OCI-LY3 (cell line): ENCODE results near the gene OXLD1.

Source experiments
- H2AFZ ChIP-seq: fragments of 200-600, 300-600 bp; shearing (Covaris generic); 2 replicates; pipeline ENCODE4 v1.6.0; 2014; ENCODE audit warnings: antibody characterized with exemption, low read depth, low read length
- H3K27ac ChIP-seq: fragments of 200-600, 300-600 bp; sonication (generic); 2 replicates; pipeline ENCODE4 v1.5.1; 2014; ENCODE audit warnings: mild to moderate bottlenecking, low read length, moderate library complexity, mixed read lengths
- H3K27me3 ChIP-seq: fragments of 200-600, 300-600 bp; sonication (generic); 2 replicates; pipeline ENCODE4 v1.6.1; 2014; ENCODE audit warnings: low read depth, low read length, mixed read lengths
- H3K36me3 ChIP-seq: fragments of 200-600, 300-600 bp; sonication (generic); replicated peaks from 2 replicates; pipeline ENCODE3; 2014; ENCODE audit warnings: low read depth, low read length, mixed read lengths
- H3K4me1 ChIP-seq: fragments of 300-600, 200-600 bp; sonication (generic); 2 replicates; pipeline ENCODE4 v1.6.1; 2014; ENCODE audit warnings: low read length, mixed read lengths
- H3K4me2 ChIP-seq: fragments of 200-600, 300-600 bp; sonication (generic); 2 replicates; pipeline ENCODE4 v1.6.1; 2014; ENCODE audit warnings: low read length, mixed read lengths
- H3K4me3 ChIP-seq: fragments of 300-600, 200-600 bp; sonication (generic); 2 replicates; pipeline ENCODE4 v1.5.1; 2014; ENCODE audit warnings: antibody characterized with exemption, mild to moderate bottlenecking, low read length, moderate library complexity
- H3K79me2 ChIP-seq: fragments of 300-600, 200-600 bp; shearing (Covaris generic); 2 replicates; pipeline ENCODE4 v1.6.1; 2014; ENCODE audit warnings: mild to moderate bottlenecking, low read length, mixed read lengths
- H3K9ac ChIP-seq: fragments of 300-600, 200-600 bp; shearing (Covaris generic); 2 replicates; pipeline ENCODE4 v1.6.0; 2014; ENCODE audit warnings: mild to moderate bottlenecking, low read length, moderate library complexity
- H3K9me3 ChIP-seq: fragments of 200-600, 300-600 bp; shearing (Covaris generic); 2 replicates; pipeline ENCODE4 v1.6.1; 2014; ENCODE audit warnings: low read length, mixed read lengths; ENCODE audit not compliant: insufficient read depth
- H4K20me1 ChIP-seq: fragments of 200-600, 300-600 bp; sonication (generic); 2 replicates; pipeline ENCODE4 v1.6.1; 2016; ENCODE audit warnings: low read length, mixed read lengths; ENCODE audit not compliant: insufficient read depth
- EZH2phosphoT487 ChIP-seq: fragments of 200-600 bp; shearing (Covaris generic); IDR thresholded peaks from 2 replicates; pipeline ENCODE4 v1.6.1; 2018; ENCODE audit warnings: antibody characterized with exemption, mixed run types, low read depth
- TF ChIP-seq, protein P1 (sequence below): fragments of 200-600, 300-600 bp; sonication (generic); IDR thresholded peaks from 2 replicates; pipeline ENCODE4 v1.5.1; 2014; ENCODE audit warnings: antibody characterized with exemption, low read length, low read depth

OXLD1 gene

DNA sequence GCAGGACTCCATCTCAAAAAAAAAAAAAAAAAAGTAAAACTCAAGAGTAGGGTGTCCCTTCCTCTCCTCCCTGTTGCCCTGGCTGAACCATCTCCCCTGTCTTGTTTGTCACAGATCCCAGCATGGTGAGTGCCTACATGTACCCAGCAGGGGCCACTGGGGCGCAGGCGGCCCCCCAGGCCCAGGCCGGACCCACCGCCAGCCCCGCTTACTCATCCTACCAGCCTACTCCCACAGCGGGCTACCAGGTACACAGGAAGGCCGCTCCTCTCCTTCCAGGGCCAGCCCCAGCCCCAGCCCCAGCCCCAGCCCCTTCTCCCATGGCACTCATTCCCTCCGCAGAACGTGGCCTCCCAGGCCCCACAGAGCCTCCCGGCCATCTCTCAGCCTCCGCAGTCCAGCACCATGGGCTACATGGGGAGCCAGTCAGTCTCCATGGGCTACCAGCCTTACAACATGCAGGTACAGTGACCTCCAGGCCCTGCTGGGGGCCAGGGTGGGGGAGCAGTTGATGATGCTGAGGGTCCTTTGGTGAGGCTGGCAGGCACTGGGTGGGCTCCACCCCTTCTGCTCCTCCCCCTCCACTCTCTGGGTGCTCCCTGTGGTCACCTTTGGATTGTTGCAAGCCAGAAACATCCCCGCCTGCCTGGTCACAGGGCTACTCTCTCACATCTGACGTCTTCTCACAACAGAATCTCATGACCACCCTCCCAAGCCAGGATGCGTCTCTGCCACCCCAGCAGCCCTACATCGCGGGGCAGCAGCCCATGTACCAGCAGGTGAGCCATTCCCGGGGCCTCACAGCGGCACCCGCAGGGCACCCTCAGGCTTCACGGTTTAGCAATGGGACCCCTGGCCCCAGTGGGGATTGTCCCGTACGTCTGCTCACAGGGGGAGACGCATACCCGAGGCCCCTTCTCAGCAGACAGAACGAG is 34.2 kb upstream of the OXLD1 start:
- peaks cover 19% of the 10 kb centered on the region for H3K4me1 ChIP-seq
- no peak overlapping the region for H2AFZ ChIP-seq
- no peaks in the 10 kb centered on the region for H3K9me3 ChIP-seq
- H3K36me3 ChIP-seq, result peaks cover 45% of the 10 kb centered on the region
- H3K27ac ChIP-seq, result no peak overlapping the region
- peaks cover 6% of the 10 kb centered on the region for H4K20me1 ChIP-seq
- no peaks in the 10 kb centered on the region for H3K27me3 ChIP-seq
- H3K9ac ChIP-seq, result no peak overlapping the region
- TF ChIP-seq EZH2phosphoT487, result no peak
- TF ChIP-seq, protein P1, sequence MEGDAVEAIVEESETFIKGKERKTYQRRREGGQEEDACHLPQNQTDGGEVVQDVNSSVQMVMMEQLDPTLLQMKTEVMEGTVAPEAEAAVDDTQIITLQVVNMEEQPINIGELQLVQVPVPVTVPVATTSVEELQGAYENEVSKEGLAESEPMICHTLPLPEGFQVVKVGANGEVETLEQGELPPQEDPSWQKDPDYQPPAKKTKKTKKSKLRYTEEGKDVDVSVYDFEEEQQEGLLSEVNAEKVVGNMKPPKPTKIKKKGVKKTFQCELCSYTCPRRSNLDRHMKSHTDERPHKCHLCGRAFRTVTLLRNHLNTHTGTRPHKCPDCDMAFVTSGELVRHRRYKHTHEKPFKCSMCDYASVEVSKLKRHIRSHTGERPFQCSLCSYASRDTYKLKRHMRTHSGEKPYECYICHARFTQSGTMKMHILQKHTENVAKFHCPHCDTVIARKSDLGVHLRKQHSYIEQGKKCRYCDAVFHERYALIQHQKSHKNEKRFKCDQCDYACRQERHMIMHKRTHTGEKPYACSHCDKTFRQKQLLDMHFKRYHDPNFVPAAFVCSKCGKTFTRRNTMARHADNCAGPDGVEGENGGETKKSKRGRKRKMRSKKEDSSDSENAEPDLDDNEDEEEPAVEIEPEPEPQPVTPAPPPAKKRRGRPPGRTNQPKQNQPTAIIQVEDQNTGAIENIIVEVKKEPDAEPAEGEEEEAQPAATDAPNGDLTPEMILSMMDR, result no peak
- no peak overlapping the region for H3K4me3 ChIP-seq
- H3K79me2 ChIP-seq, result peaks cover 66% of the 10 kb centered on the region
- H3K4me2 ChIP-seq, result 0 out of 2 replicates have a peak overlapping the region, but pooled peaks have one; percentile 88

DNA sequence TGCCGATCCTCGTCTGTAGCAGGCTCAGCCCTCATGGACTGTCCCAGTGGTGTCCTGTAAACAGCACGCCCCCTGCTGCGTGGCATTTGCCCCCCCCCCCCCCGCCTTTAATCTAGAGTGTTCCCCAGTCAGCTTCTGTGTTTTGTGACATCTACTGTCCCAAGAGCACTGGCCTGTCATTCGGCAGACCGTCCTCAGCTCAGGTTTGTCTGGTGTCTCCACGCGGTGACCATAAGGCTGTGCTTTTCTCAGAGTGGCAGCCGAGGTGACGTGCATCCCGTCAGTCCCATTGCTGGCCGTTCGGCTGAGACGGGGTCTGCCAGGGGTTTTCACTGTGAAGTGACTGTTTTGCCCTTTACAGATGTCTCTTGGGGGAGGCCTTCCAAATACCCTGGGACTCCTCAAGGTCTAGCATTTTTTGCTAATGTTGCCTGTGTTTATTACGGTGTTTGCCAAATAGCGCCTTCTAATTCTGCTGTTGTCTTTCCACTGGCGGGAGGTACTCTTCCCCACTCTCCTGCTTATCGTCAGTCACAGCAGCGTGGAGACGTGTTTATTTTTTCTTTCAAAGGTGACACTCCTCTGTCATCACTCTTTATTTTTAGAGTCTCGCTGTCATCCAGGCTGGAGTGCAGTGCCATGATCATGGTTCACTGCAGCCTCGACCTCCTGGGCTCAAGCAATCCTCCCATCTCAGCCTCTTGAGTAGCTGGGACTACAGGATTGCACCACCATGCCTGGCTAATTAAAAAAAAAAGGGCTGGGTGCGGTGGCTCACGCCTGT is 31.0 kb upstream of the OXLD1 start:
- Histone ChIP-seq H3K4me3 (no peak overlapping the region), H3K9me3 (no peaks in the 10 kb centered on the region), H3K4me2 (no peak overlapping the region), H3K4me1 (peaks cover 12% of the 10 kb centered on the region), H4K20me1 (peaks cover 6% of the 10 kb centered on the region), H3K27ac (no peak overlapping the region), H3K27me3 (no peaks in the 10 kb centered on the region), H3K9ac (no peak overlapping the region), H3K36me3 (peaks cover 41% of the 10 kb centered on the region), H2AFZ (no peak overlapping the region), H3K79me2 (peaks cover 38% of the 10 kb centered on the region)
- TF ChIP-seq EZH2phosphoT487, result no peak
- TF ChIP-seq, protein P1, result no peak

DNA sequence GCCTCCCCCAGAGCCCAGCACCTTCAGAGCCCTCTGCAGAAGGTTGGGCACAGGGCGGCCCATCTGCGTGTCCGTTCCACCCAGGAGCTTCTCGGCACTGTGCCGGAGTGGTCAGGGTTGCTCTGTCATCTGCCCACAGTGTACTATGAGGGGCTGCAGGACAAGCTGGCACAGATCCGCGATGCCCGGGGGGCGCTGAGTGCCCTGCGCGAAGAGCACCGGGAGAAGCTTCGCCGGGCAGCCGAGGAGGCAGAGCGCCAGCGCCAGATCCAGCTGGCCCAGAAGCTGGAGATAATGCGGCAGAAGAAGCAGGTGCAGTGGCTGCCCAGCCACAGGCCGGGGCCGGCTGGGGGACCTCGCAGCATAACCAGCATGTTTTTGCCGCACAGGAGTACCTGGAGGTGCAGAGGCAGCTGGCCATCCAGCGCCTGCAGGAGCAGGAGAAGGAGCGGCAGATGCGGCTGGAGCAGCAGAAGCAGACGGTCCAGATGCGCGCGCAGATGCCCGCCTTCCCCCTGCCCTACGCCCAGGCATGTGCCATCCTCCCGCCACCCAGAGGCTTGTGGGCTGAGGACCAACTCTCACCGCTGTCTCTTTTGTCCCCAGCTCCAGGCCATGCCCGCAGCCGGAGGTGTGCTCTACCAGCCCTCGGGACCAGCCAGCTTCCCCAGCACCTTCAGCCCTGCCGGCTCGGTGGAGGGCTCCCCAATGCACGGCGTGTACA is 30.0 kb upstream of the OXLD1 start:
- Histone ChIP-seq H3K4me2 (no peak overlapping the region), H3K27ac (no peak overlapping the region), H4K20me1 (no peaks in the 10 kb centered on the region), H3K36me3 (peaks cover 39% of the 10 kb centered on the region), H3K27me3 (no peaks in the 10 kb centered on the region), H3K9me3 (no peaks in the 10 kb centered on the region), H3K4me3 (no peak overlapping the region), H3K4me1 (peaks cover 6% of the 10 kb centered on the region), H2AFZ (no peak overlapping the region), H3K9ac (no peak overlapping the region), H3K79me2 (peaks cover 27% of the 10 kb centered on the region)
- no peak for TF ChIP-seq EZH2phosphoT487
- TF ChIP-seq, protein P1, result no peak
